Sigmoid colon (tissue), 7 donors: Measurements from ENCODE around the gene BRF1. TPM values are rescaled to one million over a fixed set of nuclear protein-coding genes. Genes with fewer than 3 reads are reported as not detected.
A peak's percentile ranks its signal among the peaks of the same experiment; 100 is the strongest.

Source experiments
- DNase-seq: peaks from one replicate; pipeline ENCODE4 v3.0.0-alpha.2; 2019
- H3K27ac ChIP-seq, 4 donors: fragments of 200-600 bp; sonication (generic); one replicate each; pipeline ENCODE4 v1.5.1; 2016 to 2019; ENCODE audit warnings: mild to moderate bottlenecking in 1 of 4
- H3K27me3 ChIP-seq, 3 donors: fragments of 200-600 bp; sonication (generic); one replicate each; pipeline ENCODE4 v1.5.1; 2019; ENCODE audit warnings: mild to moderate bottlenecking in 1 of 3
- H3K36me3 ChIP-seq, 4 donors: fragments of 200-600 bp; sonication (generic); one replicate each; pipeline ENCODE4 v1.5.1; 2016 to 2019
- H3K4me1 ChIP-seq, 4 donors: fragments of 200-600 bp; sonication (generic); one replicate each; pipeline ENCODE4 v1.5.1; 2017 to 2019
- H3K4me3 ChIP-seq, 4 donors: fragments of 200-600 bp; sonication (generic); one replicate each; pipeline ENCODE4 v1.5.1; 2017 to 2019; ENCODE audit warnings: mild to moderate bottlenecking in 2 of 4, moderate library complexity in 1 of 4
- H3K9me3 ChIP-seq, 4 donors: fragments of 200-600 bp in 3 of 4; sonication (generic) in 3 of 4; one replicate each; pipeline versions ENCODE4 v1.5.1 to v1.6.1; 2013 to 2019
- EP300 ChIP-seq, 4 donors: sonication (generic); formaldehyde crosslinking; IDR thresholded peaks; one replicate each; pipeline ENCODE4 v1.6.1; 2017; ENCODE audit warnings: antibody characterized with exemption in 4 of 4
- POLR2A ChIP-seq, 2 donors: fragments of 450-650 bp; IDR thresholded peaks; one replicate each; pipeline ENCODE4 v1.6.1; 2016; ENCODE audit warnings: antibody characterized with exemption in 2 of 2, mild to moderate bottlenecking in 2 of 2, moderate library complexity in 2 of 2
- POLR2AphosphoS5 ChIP-seq, 4 donors: sonication (generic); formaldehyde crosslinking; IDR thresholded peaks; one replicate each; pipeline ENCODE4 v1.6.1; 2017; ENCODE audit warnings: antibody characterized with exemption in 4 of 4
- WGBS, 2 donors: extraction: QIAGEN DNeasy Blood & Tissue Kit; methylation state at CpG; one replicate each; pipeline ENCODE4 v1.1.7; 2013; 5-methylcytosine and 5-hydroxymethylcytosine counted together
- intact Hi-C: fragments of 100-400 bp; cut with DNase I; formaldehyde crosslinking; loops from one replicate; pipeline ENCODE4 v1.15.1; 2023
- polyA plus RNA-seq, 3 donors: library from polyadenylated mRNA; stranded (reverse); fragments of 200-250 nt; gene quantifications; one replicate each; pipeline ENCODE4 v1.2.3, GENCODE V29; 2013
- total RNA-seq, 4 donors: library from RNA; depleted of rRNA; stranded (reverse); fragments of >200 nt; gene quantifications; one replicate each; pipeline ENCODE4 v1.1.0, GENCODE V29; 2016
- TF ChIP-seq, protein P1 (sequence below), 4 experiments: fragments of 450-650 bp in 3 of 4; fragments of 200-600 bp in 1 of 4; IDR thresholded peaks; one replicate each; pipeline ENCODE4 v1.5.1; 2016 to 2019; ENCODE audit warnings: antibody characterized with exemption in 4 of 4, mild to moderate bottlenecking in 3 of 4, moderate library complexity in 2 of 4
- donor health status: healthy with polysubstance abuse.
- donor health status: Bipolar disorder and iron deficiency.
- donor health status: healthy.

The BRF1 gene
- total and polyA plus RNA-seq, 7 donors = 9.0 to 39.2 (median 23.7) TPM

- intact Hi-C loops = no loop called here
- Histone ChIP-seq H3K27ac (no peak overlapping the region), H3K4me1 (peaks cover 0 to 59% (median 42%) of the 10 kb centered on the region in 4 donors), H3K36me3 (no peaks in the 10 kb centered on the region), H3K27me3 (no peaks in the 10 kb centered on the region), H3K4me3 (no peak overlapping the region), H3K9me3 (no peaks in the 10 kb centered on the region)
- DNase-seq = no peak
- TF ChIP-seq, protein P1, sequence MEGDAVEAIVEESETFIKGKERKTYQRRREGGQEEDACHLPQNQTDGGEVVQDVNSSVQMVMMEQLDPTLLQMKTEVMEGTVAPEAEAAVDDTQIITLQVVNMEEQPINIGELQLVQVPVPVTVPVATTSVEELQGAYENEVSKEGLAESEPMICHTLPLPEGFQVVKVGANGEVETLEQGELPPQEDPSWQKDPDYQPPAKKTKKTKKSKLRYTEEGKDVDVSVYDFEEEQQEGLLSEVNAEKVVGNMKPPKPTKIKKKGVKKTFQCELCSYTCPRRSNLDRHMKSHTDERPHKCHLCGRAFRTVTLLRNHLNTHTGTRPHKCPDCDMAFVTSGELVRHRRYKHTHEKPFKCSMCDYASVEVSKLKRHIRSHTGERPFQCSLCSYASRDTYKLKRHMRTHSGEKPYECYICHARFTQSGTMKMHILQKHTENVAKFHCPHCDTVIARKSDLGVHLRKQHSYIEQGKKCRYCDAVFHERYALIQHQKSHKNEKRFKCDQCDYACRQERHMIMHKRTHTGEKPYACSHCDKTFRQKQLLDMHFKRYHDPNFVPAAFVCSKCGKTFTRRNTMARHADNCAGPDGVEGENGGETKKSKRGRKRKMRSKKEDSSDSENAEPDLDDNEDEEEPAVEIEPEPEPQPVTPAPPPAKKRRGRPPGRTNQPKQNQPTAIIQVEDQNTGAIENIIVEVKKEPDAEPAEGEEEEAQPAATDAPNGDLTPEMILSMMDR (IDR thresholded peaks at IDR 0.05) = no peak
- no peak for TF ChIP-seq POLR2AphosphoS5 (IDR thresholded peaks at IDR 0.05)
- no peak for TF ChIP-seq EP300 (IDR thresholded peaks at IDR 0.05)
- no peak for TF ChIP-seq POLR2A (IDR thresholded peaks at IDR 0.05)
- 91% methylated on average over 27 of the region's 27 CpGs for WGBS, 2 donors
These were observed 25.1 kb upstream of the BRF1 start for GRCh38 chr14:105325716-105326567.

GRCh38 chr14:105325303-105325702 lies 24.5 kb upstream of the BRF1 start:
- no peak for DNase-seq
- Histone ChIP-seq H3K9me3 (no peaks in the 10 kb centered on the region), H3K4me3 (no peak overlapping the region), H3K36me3 (no peaks in the 10 kb centered on the region), H3K27me3 (no peaks in the 10 kb centered on the region), H3K4me1 (peaks cover 0 to 55% (median 38%) of the 10 kb centered on the region in 4 donors), H3K27ac (no peak overlapping the region)
- WGBS, 2 donors = 93% methylated on average over 9 of the region's 9 CpGs
- TF ChIP-seq POLR2AphosphoS5 (IDR thresholded peaks at IDR 0.05) (no peak), POLR2A (IDR thresholded peaks at IDR 0.05) (no peak), EP300 (IDR thresholded peaks at IDR 0.05) (no peak)
- TF ChIP-seq, protein P1 (IDR thresholded peaks at IDR 0.05) = no peak
- intact Hi-C loops = no loop called here

DNA sequence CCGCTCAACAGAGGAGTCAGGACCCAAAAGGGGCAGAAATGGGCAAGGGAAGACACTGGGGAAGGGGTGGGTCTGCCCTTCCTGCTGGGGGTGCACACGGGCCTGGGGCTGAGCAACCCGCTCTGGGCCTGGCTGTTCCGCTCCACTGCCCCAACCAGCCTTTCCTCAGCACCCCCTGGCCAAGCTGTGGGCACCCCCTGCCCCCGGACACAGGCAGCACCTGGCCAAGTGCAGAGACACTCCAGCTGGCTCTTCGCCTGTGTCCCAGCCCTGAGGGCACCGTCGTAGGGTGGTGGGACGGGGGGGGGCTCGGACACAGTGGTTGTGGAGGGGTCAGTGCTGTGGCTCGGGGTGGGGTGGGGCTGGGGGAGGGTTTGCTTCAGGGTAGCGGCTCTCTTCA lies 24.1 kb upstream of the BRF1 start:
- Histone ChIP-seq H3K9me3 (no peaks in the 10 kb centered on the region), H3K27ac (peak overlapping the region in 3 of 4 donors; percentile 1 to 62 (median 54)), H3K4me3 (no peak overlapping the region), H3K4me1 (peaks cover 0 to 54% (median 35%) of the 10 kb centered on the region in 4 donors), H3K27me3 (no peaks in the 10 kb centered on the region), H3K36me3 (no peaks in the 10 kb centered on the region)
- no peak for TF ChIP-seq EP300 (IDR thresholded peaks at IDR 0.05)
- TF ChIP-seq POLR2AphosphoS5 (IDR thresholded peaks at IDR 0.05) = no peak
- no peak for TF ChIP-seq POLR2A (IDR thresholded peaks at IDR 0.05)
- TF ChIP-seq, protein P1 (IDR thresholded peaks at IDR 0.05) = no peak
- 85 to 87% methylated on average over 12 of the region's 12 CpGs for WGBS, 2 donors
- intact Hi-C loops = no loop called here
- no peak for DNase-seq

- no peak for DNase-seq
- TF ChIP-seq POLR2A (IDR thresholded peaks at IDR 0.05) (no peak), POLR2AphosphoS5 (IDR thresholded peaks at IDR 0.05) (no peak), EP300 (IDR thresholded peaks at IDR 0.05) (no peak)
- TF ChIP-seq, protein P1 (IDR thresholded peaks at IDR 0.05) = no peak
- Histone ChIP-seq H3K4me1 (peaks cover 0 to 52% (median 35%) of the 10 kb centered on the region in 4 donors), H3K4me3 (no peak overlapping the region), H3K36me3 (no peaks in the 10 kb centered on the region), H3K27me3 (no peaks in the 10 kb centered on the region), H3K9me3 (no peaks in the 10 kb centered on the region), H3K27ac (peak overlapping the region in 3 of 4 donors; percentile 1 to 62 (median 54))
- intact Hi-C loops = no loop called here
- 91 to 95% methylated on average over 30 of the region's 30 CpGs for WGBS, 2 donors
These were observed 23.4 kb upstream of the BRF1 start for GRCh38 chr14:105324080-105324778.
